Immature natural killer cell (primary cell): Measurements from ENCODE around the gene SORCS2. TPM values are rescaled to one million over a fixed set of nuclear protein-coding genes. Genes with fewer than 3 reads are reported as not detected.

Experiments
- DNase-seq, 3 donors: peaks; one replicate each; pipeline ENCODE4 v3.0.0; 2022; ENCODE audit warnings: mixed read lengths in 1 of 3
- H3K27ac Mint-ChIP-seq, 6 donors: one replicate each; pipeline ENCODE4 v1.8.0; 2020; ENCODE audit warnings: mixed read lengths in 6 of 6, mild to moderate bottlenecking in 5 of 6, inconsistent platforms in 4 of 6, moderate library complexity in 3 of 6
- H3K27me3 Mint-ChIP-seq, 3 donors: one replicate each; pipeline ENCODE4 v1.8.0; 2020 to 2021; ENCODE audit warnings: low read depth in 3 of 3, mild to moderate bottlenecking in 3 of 3, mixed read lengths in 3 of 3, moderate library complexity in 3 of 3, inconsistent platforms in 1 of 3
- H3K36me3 Mint-ChIP-seq, 3 donors: one replicate each; pipeline ENCODE4 v1.8.0; 2020; ENCODE audit warnings: mixed read lengths in 3 of 3, inconsistent platforms in 2 of 3, mild to moderate bottlenecking in 2 of 3
- H3K4me1 Mint-ChIP-seq, 2 donors: one replicate each; pipeline ENCODE4 v1.8.0; 2020; ENCODE audit warnings: inconsistent platforms in 2 of 2, mild to moderate bottlenecking in 2 of 2, mixed read lengths in 2 of 2, moderate library complexity in 1 of 2
- H3K4me3 Mint-ChIP-seq, 5 donors: one replicate each; pipeline ENCODE4 v1.8.0; 2020; ENCODE audit warnings: mild to moderate bottlenecking in 5 of 5, mixed read lengths in 5 of 5, inconsistent platforms in 3 of 5, moderate library complexity in 3 of 5
- H3K9me3 Mint-ChIP-seq, 6 donors: one replicate each; pipeline ENCODE4 v1.8.0; 2020; ENCODE audit warnings: mild to moderate bottlenecking in 6 of 6, mixed read lengths in 6 of 6, inconsistent platforms in 4 of 6, moderate library complexity in 3 of 6
- polyA plus RNA-seq, 3 donors: library from polyadenylated mRNA; unstranded; fragments of 300-500 nt; fragmentation: Illumina TruSeq; gene quantifications; one replicate each; pipeline ENCODE4 v1.2.3, GENCODE V29; 2021

Gene SORCS2
- polyA plus RNA-seq, 3 donors from 2014 or later, result 0.04 to 0.16 TPM; not detected in 1

DNA sequence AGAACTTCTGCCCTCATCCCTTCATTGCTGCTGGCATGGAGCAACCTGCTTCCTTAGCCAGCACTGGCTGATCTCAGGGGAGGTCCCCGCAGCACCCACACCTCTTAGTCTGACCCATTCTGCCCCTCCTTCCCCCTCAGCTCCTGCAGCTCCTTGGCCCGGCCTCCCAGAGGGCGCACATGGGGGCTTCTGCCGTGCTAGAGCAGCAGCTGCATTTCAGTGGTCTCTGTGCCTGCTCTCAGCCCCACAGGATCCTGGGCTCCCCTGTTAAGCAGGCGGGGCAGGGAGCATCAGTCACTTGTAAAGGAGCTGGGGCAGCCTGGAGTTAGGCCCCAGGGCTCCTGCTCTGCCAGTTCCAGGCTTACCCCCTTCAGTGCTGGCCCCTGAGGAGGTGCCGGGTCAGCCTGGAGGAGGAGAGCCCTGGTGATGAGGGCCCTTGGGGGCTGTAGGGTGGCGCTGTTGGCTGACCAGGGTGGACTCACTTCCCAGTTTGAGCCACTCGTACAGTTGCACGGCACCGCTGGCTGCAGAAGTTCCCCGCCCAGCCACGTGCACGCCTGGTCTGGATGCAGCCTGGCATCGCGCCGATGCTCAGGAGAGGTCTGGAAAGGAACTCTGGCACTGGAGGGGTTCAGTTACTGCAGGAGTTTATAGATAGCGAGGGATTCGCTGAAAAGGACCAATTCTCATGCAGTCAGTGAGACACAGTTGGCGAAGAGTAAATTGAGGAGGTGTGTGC, 327.5 kb downstream of the SORCS2 start:
- H3K27ac Mint-ChIP-seq, result peak overlapping the region in 1 of 6 donors; percentile 70
- H3K27me3 Mint-ChIP-seq, result peaks cover 4 to 10% (median 9%) of the 10 kb centered on the region in 3 donors
- peak overlapping the region in 3 of 5 donors; percentile 4 to 9 (median 7) for H3K4me3 Mint-ChIP-seq
- no peaks in the 10 kb centered on the region for H3K9me3 Mint-ChIP-seq
- H3K4me1 Mint-ChIP-seq, result peaks cover 53 to 55% of the 10 kb centered on the region in 2 donors
- H3K36me3 Mint-ChIP-seq, result no peaks in the 10 kb centered on the region
- no peak for DNase-seq

DNA sequence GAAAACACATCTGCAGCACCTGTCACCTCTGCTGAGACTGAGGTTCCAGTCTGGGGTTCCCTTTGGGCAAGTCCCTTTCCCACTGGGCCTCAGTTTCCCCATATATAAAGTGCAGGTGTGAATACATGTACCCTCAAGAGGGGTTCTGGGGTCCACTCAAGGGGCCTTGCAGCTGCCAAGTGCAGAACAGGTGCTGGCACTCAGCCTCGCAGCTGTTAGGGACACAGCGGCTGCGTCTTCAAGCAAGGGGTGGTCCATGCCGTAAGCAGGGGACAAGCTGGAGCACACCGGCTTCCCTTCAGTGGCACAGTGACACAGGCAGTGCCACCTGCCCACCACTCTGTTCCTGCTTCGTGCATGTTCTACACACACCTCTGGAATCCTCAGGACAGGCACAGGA, 329.3 kb downstream of the SORCS2 start:
- Mint-ChIP-seq H3K4me3 (peak overlapping the region; percentile 63 to 80 (median 74)), H3K9me3 (no peaks in the 10 kb centered on the region), H3K36me3 (no peaks in the 10 kb centered on the region), H3K27ac (peak overlapping the region in 3 of 6 donors; percentile 40 to 66 (median 46)), H3K4me1 (peaks cover 65 to 66% of the 10 kb centered on the region in 2 donors), H3K27me3 (peaks cover 5 to 10% (median 9%) of the 10 kb centered on the region in 3 donors)
- no peak for DNase-seq

DNA sequence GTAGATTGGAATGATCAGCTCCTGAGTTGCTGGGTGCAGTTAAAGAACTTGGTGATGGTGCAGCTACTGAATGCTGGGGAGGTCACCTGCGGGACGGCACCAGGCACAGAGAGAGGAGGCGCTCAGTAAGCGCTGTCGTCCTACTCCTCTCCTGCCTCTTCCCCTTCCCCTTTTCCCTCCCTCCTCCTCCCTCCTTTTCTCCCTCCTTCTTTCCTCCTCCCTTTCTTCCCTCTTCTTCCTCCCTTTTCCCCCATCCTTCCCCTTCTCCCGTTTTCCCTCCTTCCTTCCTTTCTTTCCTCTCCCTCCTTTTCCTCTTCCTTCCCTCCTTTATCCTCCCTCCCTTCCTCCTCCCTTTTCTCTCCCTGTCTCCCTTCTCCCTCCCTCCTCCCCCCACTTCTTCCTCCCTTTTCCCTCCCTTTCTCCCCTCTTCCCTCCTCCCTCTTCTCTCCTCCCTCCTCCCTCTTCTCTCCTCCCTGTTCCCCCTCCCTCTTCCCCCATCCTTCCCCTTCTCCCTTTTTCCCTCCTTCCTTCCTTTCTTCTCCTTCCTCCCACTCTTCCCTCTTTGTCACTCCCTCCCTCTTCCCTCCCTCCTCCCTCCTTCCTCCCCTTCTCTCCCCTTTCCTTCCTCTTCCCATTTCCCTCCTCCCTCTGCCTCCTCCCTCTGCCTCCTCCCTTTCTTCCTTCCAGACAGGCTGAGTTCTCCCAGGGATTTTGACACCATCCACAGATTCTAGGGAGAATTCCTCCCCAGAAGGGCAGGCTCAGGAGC, 330.3 kb downstream of the SORCS2 start:
- H3K9me3 Mint-ChIP-seq, result no peaks in the 10 kb centered on the region
- peak overlapping the region in 1 of 6 donors; percentile 40 for H3K27ac Mint-ChIP-seq
- H3K27me3 Mint-ChIP-seq, result peaks cover 6 to 10% (median 9%) of the 10 kb centered on the region in 3 donors
- H3K36me3 Mint-ChIP-seq, result no peaks in the 10 kb centered on the region
- peak overlapping the region; percentile 74 to 83 (median 80) for H3K4me3 Mint-ChIP-seq
- peaks cover 65 to 66% of the 10 kb centered on the region in 2 donors for H3K4me1 Mint-ChIP-seq
- no peak for DNase-seq

DNA sequence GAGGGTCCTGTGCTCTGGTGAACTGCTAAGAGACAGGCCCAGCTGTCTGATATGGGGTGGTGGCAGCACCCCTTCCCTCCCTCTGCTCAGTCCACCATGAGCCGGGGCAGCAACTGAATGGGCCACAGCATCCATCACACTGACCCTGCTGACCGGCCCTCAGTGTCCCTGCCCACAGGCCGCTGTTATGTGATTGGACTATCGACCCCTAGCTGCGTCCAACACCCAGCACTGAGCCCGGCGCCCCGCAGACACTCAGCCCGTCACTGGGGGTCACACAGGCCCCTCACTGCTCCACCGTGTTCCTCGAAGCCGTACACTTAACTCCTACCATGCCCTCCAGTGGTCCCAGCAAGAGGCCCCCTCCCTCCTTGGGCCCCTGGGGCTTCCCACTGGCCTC, 331.2 kb downstream of the SORCS2 start:
- Mint-ChIP-seq H3K27ac (peak overlapping the region in 5 of 6 donors; percentile 17 to 87 (median 35)), H3K4me1 (peaks cover 65 to 67% of the 10 kb centered on the region in 2 donors), H3K36me3 (no peaks in the 10 kb centered on the region), H3K4me3 (peak overlapping the region; percentile 74 to 92 (median 83)), H3K27me3 (peaks cover 7 to 10% (median 9%) of the 10 kb centered on the region in 3 donors), H3K9me3 (no peaks in the 10 kb centered on the region)
- no peak for DNase-seq

DNA sequence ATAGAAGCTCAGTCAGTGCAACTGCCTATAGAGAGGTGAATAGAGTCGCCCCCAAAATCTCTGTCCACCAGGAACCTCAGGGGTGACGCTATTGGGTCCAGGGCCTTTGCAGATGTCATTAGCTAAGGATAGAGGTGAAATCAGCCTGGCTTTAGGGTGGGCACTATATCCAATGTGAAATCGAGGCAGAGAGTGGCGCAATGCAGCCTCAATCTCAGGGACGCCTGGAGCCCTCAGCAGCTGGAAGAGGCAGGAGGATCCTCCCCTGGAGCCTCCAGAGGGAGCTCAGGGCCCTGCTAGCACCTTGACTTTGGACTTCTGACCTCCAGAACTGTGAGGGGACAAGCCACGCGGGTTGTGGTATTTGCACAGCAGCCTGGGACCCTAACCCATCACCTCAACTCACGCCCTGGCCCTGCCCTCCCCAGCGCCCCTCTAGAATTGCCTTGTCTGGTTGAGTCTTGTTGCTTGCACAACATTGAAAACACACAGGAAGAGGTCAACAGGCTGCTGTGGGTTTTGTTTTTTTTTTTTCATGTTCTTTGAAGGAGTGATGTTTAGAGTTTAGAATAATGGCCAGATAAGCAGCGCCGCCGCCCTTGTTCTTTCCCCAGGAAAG, 331.8 kb downstream of the SORCS2 start:
- H3K4me3 Mint-ChIP-seq, result peak overlapping the region; percentile 74 to 92 (median 83)
- peak; percentile 47 to 62 (median 58) for DNase-seq

DNA sequence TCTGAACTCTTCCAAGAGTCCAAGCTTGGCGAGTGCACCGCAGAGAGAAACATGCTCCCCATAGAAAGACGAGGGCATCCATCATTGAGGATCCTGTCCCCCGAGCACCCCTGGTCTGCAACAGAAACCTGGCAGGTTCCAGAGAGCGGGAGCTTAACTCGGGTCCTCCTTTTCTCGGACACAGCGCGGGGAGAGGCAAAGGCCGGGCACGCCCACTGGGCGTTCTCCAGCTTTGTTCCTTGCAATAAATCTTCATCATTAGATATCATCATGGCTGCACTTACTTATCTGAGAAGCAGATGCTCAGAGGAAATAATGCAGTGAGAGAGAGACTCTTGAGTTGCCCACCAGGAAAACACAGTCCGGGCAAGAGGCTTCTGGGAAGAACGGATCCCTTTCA, 332.5 kb downstream of the SORCS2 start:
- H3K36me3 Mint-ChIP-seq, result no peaks in the 10 kb centered on the region
- H3K4me1 Mint-ChIP-seq, result peaks cover 58 to 66% of the 10 kb centered on the region in 2 donors
- no peak for DNase-seq
- H3K4me3 Mint-ChIP-seq, result peak overlapping the region; percentile 74 to 92 (median 83)
- no peaks in the 10 kb centered on the region for H3K9me3 Mint-ChIP-seq
- peak overlapping the region; percentile 62 to 87 (median 80) for H3K27ac Mint-ChIP-seq
- peaks cover 7 to 10% (median 9%) of the 10 kb centered on the region in 3 donors for H3K27me3 Mint-ChIP-seq

More for the DNA sequence above, 331.8 kb downstream of the SORCS2 start:
- peak overlapping the region; percentile 62 to 87 (median 80) for H3K27ac Mint-ChIP-seq
- no peaks in the 10 kb centered on the region for H3K36me3 Mint-ChIP-seq
- no peaks in the 10 kb centered on the region for H3K9me3 Mint-ChIP-seq
- peaks cover 62 to 65% of the 10 kb centered on the region in 2 donors for H3K4me1 Mint-ChIP-seq
- H3K27me3 Mint-ChIP-seq, result peaks cover 7 to 10% (median 9%) of the 10 kb centered on the region in 3 donors

DNA sequence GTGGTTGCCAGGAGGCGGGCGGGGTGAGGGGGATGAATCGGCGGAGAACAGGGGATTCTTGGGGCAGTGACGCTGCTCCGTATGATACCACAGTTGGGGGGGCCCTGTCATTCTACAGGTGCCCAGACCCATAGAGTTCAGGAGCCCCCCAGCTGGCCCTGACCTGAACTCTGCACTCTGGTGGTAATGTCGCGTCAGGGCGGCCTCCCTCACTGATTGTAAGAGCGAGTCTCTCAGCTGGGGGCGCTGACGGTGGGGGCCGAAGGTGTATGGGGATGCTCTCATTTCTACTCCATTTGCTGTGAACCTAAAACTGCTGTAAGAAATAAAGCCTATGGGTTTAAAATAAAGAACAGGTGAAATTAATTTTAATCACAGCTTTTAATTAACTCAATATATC, 334.2 kb downstream of the SORCS2 start:
- no peaks in the 10 kb centered on the region for H3K9me3 Mint-ChIP-seq
- H3K36me3 Mint-ChIP-seq, result no peaks in the 10 kb centered on the region
- H3K4me3 Mint-ChIP-seq, result peak overlapping the region in 1 of 5 donors; percentile 38
- peak overlapping the region in 3 of 6 donors; percentile 30 to 85 (median 69) for H3K27ac Mint-ChIP-seq
- peaks cover 4 to 10% (median 4%) of the 10 kb centered on the region in 3 donors for H3K27me3 Mint-ChIP-seq
- peaks cover 44 to 58% of the 10 kb centered on the region in 2 donors for H3K4me1 Mint-ChIP-seq
- no peak for DNase-seq

DNA sequence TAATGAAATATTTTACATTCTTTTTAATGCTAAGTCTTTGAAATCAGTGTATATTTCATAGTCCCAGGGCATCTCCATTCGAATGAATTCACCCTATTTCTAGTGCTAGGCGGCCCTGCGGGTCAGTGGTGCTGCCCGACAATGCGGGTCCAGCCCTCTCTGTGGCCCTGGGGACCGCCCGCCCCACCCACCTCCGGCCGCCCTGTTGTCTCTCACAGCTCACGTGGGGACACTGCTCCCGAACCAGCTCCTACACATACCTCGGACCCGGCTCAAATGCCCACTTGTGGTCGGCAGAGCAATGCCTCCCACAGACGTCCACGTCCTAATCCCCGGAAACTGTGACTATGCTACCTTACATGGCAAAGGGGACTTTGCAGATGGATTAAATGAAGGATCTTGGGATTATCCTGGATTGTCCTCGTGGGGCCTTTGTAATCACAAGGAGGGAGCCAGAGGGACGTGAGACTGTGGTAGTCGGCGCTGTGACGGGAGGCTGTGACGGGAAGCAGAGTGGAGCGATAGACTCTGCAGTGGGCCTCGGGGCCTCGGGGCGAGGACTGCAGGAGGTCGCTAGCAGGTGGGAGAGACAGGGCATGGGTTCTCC, 334.7 kb downstream of the SORCS2 start:
- Mint-ChIP-seq H3K4me3 (no peak overlapping the region), H3K27ac (peak overlapping the region in 1 of 6 donors; percentile 49), H3K9me3 (no peaks in the 10 kb centered on the region), H3K36me3 (no peaks in the 10 kb centered on the region), H3K27me3 (peaks cover 2 to 12% (median 4%) of the 10 kb centered on the region in 3 donors), H3K4me1 (peaks cover 39 to 53% of the 10 kb centered on the region in 2 donors)
- DNase-seq, result no peak

DNA sequence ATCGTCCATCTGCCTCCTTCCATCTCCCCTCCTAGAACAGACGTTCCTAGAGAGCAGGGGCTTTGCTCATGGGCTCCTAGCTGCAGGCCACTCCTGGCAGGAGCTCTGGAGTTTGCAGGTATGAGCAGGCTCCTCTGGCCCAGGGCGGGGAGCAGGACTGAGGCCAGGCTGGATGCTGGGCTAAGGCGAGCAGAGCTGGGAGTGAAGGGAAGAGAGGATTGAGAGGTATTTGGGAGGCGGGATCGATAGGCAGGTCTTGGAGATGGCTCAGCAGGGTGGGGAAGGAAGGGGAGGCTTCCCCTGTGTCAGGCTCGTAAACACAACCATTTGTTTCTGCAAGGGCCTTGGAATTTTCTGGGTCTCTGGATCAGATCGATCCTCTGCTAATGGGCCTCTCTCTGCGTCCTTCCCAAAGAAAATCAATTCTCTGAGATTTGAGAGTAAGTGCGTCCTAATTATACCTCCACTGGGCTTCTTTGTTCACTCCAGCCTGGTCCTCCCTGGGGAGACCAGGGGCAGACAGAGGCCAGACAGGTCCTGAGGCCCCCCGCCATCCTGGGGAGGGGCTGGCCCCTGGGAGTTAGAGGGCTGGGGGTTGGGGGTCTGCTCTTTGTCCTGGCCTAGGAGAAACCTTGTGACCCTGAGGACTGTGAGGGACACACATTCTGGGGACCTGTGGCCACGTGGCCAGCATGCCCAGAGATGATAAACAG, 337.2 kb downstream of the SORCS2 start:
- Mint-ChIP-seq H3K4me1 (peaks cover 18 to 31% of the 10 kb centered on the region in 2 donors), H3K4me3 (no peak overlapping the region), H3K9me3 (no peaks in the 10 kb centered on the region), H3K27ac (peak overlapping the region in 3 of 6 donors; percentile 9 to 73 (median 37)), H3K36me3 (peaks cover 0 to 3% (median 0%) of the 10 kb centered on the region in 3 donors), H3K27me3 (peaks cover 4 to 8% (median 5%) of the 10 kb centered on the region in 3 donors)
- DNase-seq, result no peak

DNA sequence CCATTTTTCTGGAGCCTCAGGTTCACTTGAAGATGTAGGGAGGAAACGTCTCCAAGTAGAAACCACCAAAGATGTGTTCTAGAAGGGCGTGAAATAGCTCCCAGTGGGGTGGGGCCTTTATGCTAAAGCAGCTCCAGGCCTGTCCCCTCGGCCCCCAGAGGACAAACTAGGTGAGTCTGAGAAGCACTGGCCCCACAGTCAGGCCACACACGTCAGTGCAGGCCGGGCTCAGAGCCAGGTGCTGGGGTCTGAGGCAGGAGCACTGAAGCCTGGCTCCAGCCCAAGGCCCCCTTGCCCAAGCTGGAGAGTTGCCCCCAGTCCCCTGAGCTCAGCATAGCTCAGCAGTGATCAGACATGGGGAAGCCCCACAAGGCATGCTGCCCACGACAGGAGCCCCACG, 337.7 kb downstream of the SORCS2 start:
- Mint-ChIP-seq H3K27me3 (peaks cover 4 to 7% (median 5%) of the 10 kb centered on the region in 3 donors), H3K27ac (peak overlapping the region in 2 of 6 donors; percentile 9 to 73), H3K4me1 (peaks cover 13 to 26% of the 10 kb centered on the region in 2 donors), H3K9me3 (no peaks in the 10 kb centered on the region), H3K36me3 (peaks cover 0 to 3% (median 0%) of the 10 kb centered on the region in 3 donors), H3K4me3 (no peak overlapping the region)
- DNase-seq, result no peak

DNA sequence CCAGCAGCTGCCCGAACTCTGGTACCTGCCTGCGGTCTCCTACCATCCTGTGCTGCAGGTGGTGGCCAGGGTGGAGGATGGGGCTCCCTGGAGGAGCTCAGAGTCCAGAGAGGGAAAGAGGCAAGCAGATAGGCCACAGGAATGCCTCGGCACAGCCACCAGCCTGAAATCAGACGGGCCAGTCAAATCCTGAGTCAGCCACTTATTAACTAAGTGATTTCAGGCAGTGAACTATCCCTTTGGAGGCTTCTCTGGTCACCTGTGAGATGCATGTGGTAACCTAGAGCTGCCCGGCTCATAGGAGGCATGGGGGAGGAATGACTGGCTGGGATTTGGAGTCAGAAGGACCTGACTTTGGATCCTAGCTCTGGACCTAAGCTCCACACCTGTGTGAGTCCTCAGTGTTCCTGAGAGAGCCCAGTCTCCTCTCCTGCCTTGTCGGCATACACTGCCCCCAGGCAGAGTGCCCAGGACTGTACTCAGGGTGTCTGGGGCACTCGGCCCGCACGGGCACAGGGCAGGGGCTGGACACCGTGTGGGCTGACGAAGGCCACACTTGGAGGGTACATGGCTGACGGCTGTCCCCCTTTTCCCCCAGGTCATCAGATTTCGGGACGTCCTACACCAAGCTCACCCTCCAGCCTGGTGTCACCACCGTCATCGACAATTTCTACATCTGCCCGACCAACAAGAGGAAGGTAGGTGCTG, 338.7 kb downstream of the SORCS2 start:
- H3K27ac Mint-ChIP-seq, result no peak overlapping the region
- no peaks in the 10 kb centered on the region for H3K9me3 Mint-ChIP-seq
- DNase-seq, result no peak
- peaks cover 4 to 5% (median 4%) of the 10 kb centered on the region in 3 donors for H3K27me3 Mint-ChIP-seq
- no peak overlapping the region for H3K4me3 Mint-ChIP-seq
- H3K4me1 Mint-ChIP-seq, result peaks cover 6 to 17% of the 10 kb centered on the region in 2 donors
- peaks cover 0 to 3% (median 0%) of the 10 kb centered on the region in 3 donors for H3K36me3 Mint-ChIP-seq

DNA sequence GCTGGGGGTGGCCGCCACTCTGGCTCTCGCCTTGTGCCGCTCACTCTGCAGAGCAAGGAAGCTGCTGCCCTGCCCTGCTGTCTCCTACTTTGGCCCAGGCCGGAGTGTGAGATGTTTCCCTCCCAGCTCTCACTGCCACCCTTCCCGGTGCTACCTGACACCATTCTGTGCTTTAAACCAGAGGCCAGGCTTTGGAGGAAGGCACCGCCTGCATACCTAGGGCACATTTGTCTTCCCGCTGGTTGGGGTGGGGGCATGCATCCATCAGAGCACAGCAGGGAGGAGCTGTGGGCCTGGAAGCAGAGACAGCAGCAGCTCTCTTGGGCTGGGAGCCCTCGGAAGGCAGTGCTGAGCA, 339.3 kb downstream of the SORCS2 start:
- H3K36me3 Mint-ChIP-seq, result peaks cover 0 to 3% (median 0%) of the 10 kb centered on the region in 3 donors
- H3K27ac Mint-ChIP-seq, result peak overlapping the region in 1 of 6 donors; percentile 12
- DNase-seq, result no peak
- H3K4me1 Mint-ChIP-seq, result peaks cover 6 to 16% of the 10 kb centered on the region in 2 donors
- H3K4me3 Mint-ChIP-seq, result no peak overlapping the region
- no peaks in the 10 kb centered on the region for H3K9me3 Mint-ChIP-seq
- peaks cover 3 to 5% (median 4%) of the 10 kb centered on the region in 3 donors for H3K27me3 Mint-ChIP-seq
